GM21360 (cell line): Measurements from ENCODE around the gene SMIM44.
"Not testable (repeated sequence)": the region's sequence is repeated elsewhere in the genome, so short reads cannot be mapped to it uniquely, and the experiment has no call there.

Experiments used
- ATAC-seq: cut with Tn5 transposase; IDR thresholded peaks from one replicate; pipeline ENCODE4 v1.9.1; 2021; ENCODE audit warnings: mild to moderate bottlenecking, moderate library complexity; ENCODE audit not compliant: unreplicated experiment

SMIM44 gene

GRCh38 chr19:3459089-3459881 lies 24.0 kb downstream of the SMIM44 start:
- ATAC-seq, result no peak

DNA sequence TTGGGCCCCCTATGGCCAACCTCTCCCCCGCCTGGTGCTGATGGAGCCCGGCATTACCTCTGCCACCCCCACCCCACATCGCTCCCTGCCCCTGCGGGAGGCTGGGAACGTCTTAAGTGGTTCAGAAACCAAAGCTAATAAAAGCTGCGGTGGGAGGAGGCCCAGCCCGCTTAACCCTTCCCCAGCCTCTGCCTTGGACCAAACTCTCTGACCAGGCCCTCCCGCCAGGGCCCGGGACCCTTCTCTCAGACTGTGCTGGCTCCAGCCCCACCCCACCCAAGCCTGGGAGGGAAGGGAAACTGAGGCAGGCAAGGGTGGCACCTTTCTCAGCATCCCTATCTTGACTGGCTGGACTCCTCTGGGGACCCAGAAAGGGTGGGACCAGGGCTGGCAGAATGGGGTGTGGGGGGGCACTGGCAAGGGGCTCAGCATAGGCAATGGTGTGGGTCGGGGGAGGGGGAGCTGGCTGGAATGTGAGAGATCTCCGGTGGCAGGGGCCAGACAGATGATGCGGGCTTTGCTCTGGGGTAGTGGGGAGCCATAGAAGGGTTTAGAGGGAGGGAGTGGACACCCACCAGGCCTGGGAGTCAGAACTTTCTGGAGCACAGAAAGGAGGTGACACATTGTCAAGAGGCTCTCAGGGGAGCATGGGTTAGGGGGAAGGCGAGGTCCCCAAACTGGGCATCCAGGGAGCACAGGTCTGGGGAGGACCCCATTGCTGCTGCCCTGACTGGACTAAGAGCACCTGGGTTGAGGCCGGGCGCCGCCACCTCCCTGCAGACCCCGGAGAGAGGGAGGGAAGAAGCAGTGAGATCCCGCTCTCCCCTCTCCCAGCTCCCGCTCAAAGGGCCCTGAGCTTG lies 24.8 kb downstream of the SMIM44 start:
- ATAC-seq, result no peak

DNA sequence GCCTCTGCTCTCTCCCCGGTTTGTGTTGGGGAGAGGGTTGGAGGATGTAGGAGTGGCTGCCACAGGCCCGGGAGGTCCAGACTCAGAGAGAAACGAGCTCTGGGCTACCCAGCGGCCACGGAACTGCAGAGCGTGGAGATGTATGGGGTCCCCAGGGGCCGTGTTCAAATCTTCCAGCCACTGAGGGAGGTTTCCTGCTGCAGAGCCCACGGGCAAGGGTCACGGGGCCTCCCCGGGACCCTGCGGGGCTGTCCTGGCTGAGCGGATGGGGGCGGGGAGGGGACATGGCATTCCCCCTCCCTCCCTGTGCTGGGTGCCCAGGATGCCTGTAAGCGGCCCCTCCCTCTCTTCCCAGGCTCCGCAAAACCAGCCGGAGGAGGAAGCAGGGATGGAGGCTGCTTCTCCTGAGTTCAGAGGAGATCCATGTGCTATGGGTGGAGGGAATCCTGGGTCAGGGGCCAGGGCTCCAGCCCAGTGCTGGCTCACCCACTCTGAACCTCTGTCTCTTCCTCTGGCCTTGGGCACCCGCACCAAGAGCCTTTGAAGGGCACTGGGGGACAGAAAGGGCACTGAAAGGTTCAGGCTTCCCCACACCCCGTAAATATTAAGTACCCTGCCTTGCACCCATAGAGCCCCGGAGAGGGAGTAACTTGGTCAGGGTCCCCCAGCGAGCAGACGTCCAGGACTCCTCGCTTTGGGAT lies 25.6 kb downstream of the SMIM44 start:
- no peak for ATAC-seq

DNA sequence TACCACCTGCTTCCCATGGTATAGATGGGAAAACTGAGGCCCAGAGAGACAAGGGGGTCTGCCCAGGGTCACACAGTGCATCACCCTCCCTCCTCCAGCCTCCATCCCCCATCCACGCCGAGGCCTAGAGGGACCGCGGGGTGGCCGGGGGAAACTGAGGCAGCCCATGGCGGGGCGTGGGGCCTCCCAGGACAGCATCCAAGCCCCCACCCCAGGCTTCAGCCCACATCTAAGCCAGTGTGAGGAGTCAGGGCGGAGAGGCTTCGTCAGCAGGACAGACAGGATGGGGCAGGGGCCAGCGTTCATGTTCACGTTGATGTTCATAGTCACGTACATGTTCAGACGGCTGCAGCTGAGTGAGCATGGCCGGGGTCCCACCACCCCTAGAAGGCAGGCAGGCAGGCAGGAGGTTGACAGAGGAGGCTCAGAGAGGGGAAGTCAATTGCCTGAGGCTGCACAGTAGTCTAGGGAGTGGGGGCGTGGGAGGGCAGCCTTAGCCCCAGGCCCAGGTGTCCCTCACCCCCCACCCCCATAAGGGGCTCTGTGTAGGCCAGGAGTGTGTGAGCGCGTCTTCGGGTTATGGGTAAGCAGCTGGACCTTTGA lies 26.2 kb downstream of the SMIM44 start:
- ATAC-seq, result no peak

- no peak for ATAC-seq
These were observed 27.2 kb downstream of the SMIM44 start for GRCh38 chr19:3455960-3456601.

- no peak for ATAC-seq
These were observed 27.8 kb downstream of the SMIM44 start for GRCh38 chr19:3455393-3455955.

DNA sequence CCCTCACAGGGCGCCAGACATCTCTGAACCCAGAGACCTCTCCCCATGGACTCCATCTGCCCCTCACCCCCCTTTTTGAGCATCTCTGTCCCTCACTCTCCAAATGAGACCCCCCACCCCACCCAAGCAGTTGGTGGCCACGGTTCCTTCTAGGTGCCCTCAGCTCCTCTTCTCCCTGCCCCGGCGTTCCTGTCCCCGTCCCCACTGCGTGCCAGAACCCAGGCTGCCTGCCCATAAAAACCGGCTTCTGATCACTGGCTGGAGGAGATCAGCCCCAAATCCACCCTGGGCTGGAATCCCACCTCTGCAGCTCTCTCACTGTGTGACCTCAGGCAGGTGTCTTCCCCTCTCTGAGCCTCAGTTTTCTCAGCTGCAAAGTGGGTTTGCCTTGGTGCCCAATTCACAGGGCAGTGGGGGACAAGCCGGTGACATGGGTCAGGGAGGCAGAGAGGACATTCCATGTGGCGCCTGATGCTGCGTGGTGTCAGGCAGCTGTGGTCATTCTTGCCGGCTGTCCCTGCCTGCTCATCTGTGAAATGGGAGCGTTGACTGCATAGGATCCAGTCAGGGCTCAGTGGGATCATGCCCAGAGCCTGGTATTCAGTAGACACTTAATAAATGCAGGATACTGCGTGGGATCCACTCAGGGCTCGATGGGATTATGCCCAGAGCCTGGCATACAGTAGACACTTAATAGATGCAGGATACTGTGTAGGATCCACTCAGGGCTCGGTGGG lies 28.4 kb downstream of the SMIM44 start:
- no peak for ATAC-seq

DNA sequence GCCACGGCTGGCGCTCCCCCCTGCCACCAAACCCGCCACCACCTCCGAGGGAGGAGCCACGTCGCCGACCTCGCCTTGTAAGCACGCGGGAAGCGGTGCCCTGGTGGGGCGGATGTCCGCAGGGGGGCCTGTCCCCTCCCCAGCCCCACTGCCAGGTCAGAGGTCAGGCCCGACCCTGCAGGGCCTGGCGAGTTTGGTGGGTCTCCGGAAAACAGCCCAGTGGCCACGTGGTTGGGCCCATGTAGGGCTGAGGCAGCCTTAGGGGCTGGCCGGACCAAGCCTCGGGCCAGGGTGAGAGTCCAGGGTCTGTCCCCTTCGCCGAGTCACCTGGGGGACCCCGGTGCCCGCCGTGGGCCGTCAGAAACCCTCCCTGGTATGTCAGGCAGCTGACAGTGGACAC lies 29.4 kb downstream of the SMIM44 start:
- ATAC-seq, result no peak

GRCh38 chr19:3452942-3453214 lies 30.4 kb downstream of the SMIM44 start:
- not testable (repeated sequence) for ATAC-seq

DNA sequence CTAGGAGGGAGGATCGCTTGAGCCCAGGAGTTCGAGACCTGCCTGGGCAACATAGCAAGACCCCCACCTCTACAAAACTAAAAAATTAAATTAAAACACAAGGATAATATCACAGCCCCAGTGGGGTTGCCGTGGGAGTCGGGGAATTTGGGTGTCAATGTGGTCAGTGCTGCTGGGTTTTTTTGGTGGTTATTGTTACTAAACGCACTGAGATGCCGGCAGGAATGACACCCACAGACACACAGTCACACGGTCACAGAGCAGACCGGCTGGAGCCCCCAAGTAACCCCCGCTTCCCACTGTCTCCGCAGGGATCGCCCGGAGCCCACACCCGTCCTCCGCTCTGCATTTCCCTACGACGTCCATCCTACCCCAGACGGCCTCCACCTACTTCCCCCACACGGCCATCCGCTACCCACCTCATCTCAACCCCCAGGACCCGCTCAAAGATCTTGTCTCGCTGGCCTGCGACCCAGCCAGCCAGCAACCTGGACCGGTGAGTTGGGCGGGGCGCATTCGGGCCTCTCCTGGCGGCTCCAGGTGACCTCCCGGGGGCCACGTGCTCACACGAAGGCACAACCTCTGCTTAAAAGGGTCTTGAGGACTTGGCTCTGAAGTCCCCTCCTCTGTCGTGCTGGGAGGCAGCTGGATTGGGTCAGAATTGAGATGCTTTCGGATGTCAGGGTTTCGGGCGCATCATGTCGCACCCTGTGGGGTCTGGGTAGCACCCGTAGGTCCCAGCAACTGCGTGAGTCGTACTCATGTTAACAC lies 30.9 kb downstream of the SMIM44 start:
- no peak for ATAC-seq

- ATAC-seq, result no peak
These were observed 31.8 kb downstream of the SMIM44 start for GRCh38 chr19:3451451-3451866.

DNA sequence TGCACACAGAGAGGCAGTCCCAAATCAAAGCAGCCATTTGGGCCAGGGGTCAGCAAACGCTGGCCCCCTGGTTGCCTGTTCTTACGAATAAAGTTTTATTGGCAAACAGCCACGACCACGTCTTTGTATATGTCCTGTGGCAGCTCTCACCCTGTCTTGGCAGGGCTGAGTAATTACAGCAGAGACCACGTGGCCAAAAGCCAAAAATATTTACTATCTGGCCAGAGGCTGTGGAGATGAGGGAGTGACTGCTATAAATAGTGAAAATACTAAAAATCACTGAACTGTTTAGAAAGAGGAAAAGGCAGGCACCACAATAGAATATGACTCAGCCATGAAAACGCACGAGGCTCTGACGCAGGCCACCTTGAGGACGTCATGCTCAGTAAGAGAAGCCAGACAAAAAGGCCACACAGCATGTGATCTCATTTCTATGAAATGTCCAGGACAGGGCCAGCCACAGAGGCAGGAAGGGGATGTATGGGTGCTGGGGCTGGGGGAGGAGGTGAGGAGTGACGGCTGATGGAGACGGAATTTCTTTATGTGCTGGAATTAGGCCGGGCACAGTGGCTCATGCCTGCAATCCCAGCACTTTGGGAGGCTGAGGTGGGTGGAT lies 32.3 kb downstream of the SMIM44 start:
- ATAC-seq, result no peak

GRCh38 chr19:3448616-3449334 lies 34.5 kb downstream of the SMIM44 start:
- ATAC-seq, result no peak

DNA sequence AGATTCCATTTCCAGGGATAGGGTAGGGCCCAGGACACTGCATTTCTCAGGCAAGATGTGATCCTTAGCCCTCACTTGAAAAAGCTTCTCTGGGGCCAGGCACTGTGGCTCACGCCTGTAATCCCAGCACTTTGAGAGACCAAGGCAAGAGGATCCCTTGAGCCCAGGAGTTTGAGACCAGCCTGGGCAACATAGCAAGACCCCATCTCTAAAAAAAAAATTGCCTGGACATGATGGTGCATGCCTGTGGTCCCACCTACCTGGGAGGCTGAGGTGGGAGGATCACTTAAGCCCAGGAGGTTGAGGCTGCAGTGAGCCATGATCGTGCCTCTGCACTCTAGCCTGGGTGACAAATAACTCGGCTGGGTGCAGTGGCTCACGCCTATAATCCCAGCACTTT lies 36.6 kb downstream of the SMIM44 start:
- ATAC-seq, result not testable (repeated sequence)

- ATAC-seq, result no peak
These were observed 38.5 kb downstream of the SMIM44 start for GRCh38 chr19:3444695-3445234.

- no peak for ATAC-seq
These were observed 39.2 kb downstream of the SMIM44 start for GRCh38 chr19:3443840-3444694.
